A673 (cell line): Measurements from ENCODE around the gene YWHAG. TPM values are rescaled to one million over a fixed set of nuclear protein-coding genes. Genes with fewer than 3 reads are reported as not detected.

Experiments
- BruUV-seq: library from RNA; stranded (reverse); fragments of 400-500 nt; replicated peaks from 2 replicates; lab custom pipeline; 2021; lab: Mats Ljungman, UMichigan
- CTCF ChIA-PET: fragments of 300-600 bp; sonication (Branson Sonifier 250); formaldehyde crosslinking; loops from one replicate; lab custom pipeline; 2022; ENCODE audit warnings: antibody characterized with exemption; lab: Charles Lee
- POLR2A ChIA-PET: fragments of 300-600 bp; sonication (Branson Sonifier 250); formaldehyde crosslinking; loops from one replicate; lab custom pipeline; 2022; ENCODE audit warnings: antibody characterized with exemption; ENCODE audit not compliant: low non-redundant PET; lab: Charles Lee
- DNase-seq: peaks from one replicate; pipeline ENCODE4 v3.0.0-alpha.2; 2015; ENCODE audit warnings: low spot score
- H3K27ac ChIP-seq: fragments of 200-600 bp; sonication (generic); 2 replicates; pipeline ENCODE4 v1.5.1; 2016; ENCODE audit warnings: mixed run types, low read depth, mild to moderate bottlenecking, mixed read lengths, antibody characterized with exemption, low read length; ENCODE audit not compliant: poor library complexity, severe bottlenecking
- H3K27me3 ChIP-seq: fragments of 200-600 bp; sonication (generic); replicated peaks from 2 replicates; pipeline ENCODE4 v1.6.1; 2017; ENCODE audit warnings: mixed run types, low read depth, mild to moderate bottlenecking, mixed read lengths, antibody characterized with exemption, low read length; ENCODE audit not compliant: insufficient read depth, poor library complexity
- H3K36me3 ChIP-seq: fragments of 200-600 bp; sonication (generic); 2 replicates; pipeline ENCODE4 v1.6.1; 2016; ENCODE audit warnings: mixed run types, mild to moderate bottlenecking, mixed read lengths, antibody characterized with exemption, low read length; ENCODE audit not compliant: insufficient read depth, poor library complexity, severe bottlenecking
- H3K4me1 ChIP-seq: fragments of 200-600 bp; sonication (generic); 2 replicates; pipeline ENCODE4 v1.6.1; 2017; ENCODE audit warnings: mixed run types, mild to moderate bottlenecking, mixed read lengths, antibody characterized with exemption, low read length; ENCODE audit not compliant: insufficient read depth, poor library complexity, severe bottlenecking
- H3K4me3 ChIP-seq: fragments of 200-600 bp; sonication (generic); 2 replicates; pipeline ENCODE4 v1.5.1; 2016; ENCODE audit warnings: low read depth, mixed run types, mild to moderate bottlenecking, mixed read lengths, low read length; ENCODE audit not compliant: poor library complexity, severe bottlenecking
- H3K9me3 ChIP-seq: fragments of 200-600 bp; sonication (generic); 2 replicates; pipeline ENCODE4 v1.6.1; 2016; ENCODE audit warnings: mixed run types, low read depth, mild to moderate bottlenecking, mixed read lengths, antibody characterized with exemption, low read length; ENCODE audit not compliant: poor library complexity, severe bottlenecking
- EZH2 ChIP-seq: fragments of 200-600 bp; sonication (generic); IDR thresholded peaks from 2 replicates; pipeline ENCODE4 v1.6.1; 2017; ENCODE audit warnings: borderline replicate concordance, low read depth, mild to moderate bottlenecking, mixed read lengths, antibody characterized with exemption, low read length; ENCODE audit not compliant: poor library complexity, severe bottlenecking
- intact Hi-C: fragments of 100-400 bp; cut with micrococcal nuclease; formaldehyde crosslinking; loops from one replicate; pipeline ENCODE4 v1.10.0; 2022; ENCODE audit not compliant: unreplicated experiment
- total RNA-seq: library from RNA; stranded (reverse); gene quantifications from 2 replicates; pipeline ENCODE4 v1.2.3, GENCODE V29; 2021
- TF ChIP-seq, protein P1 (sequence below): fragments of 300-800, 200-600 bp; sonication (generic); conservative IDR thresholded peaks from 2 replicates; pipeline ENCODE4 v1.5.1; 2017; ENCODE audit warnings: low read depth, mild to moderate bottlenecking, antibody characterized with exemption, low read length, moderate library complexity, mixed read lengths

Gene YWHAG
- total RNA-seq, 1 experiment from 2014 or later, result 249 TPM

GRCh38 chr7:76347710-76348109 is 11.1 kb downstream of the YWHAG start:
- Histone ChIP-seq H3K9me3 (no peaks in the 10 kb centered on the region), H3K27me3 (no peaks in the 10 kb centered on the region), H3K4me3 (no peak overlapping the region), H3K36me3 (peaks cover 78% of the 10 kb centered on the region), H3K4me1 (no peaks in the 10 kb centered on the region), H3K27ac (no peak overlapping the region)
- no TSS peak for BruUV-seq
- ChIA-PET POLR2A (no interaction called here), CTCF (no interaction called here)
- intact Hi-C loops, result no loop called here
- TF ChIP-seq, protein P1, sequence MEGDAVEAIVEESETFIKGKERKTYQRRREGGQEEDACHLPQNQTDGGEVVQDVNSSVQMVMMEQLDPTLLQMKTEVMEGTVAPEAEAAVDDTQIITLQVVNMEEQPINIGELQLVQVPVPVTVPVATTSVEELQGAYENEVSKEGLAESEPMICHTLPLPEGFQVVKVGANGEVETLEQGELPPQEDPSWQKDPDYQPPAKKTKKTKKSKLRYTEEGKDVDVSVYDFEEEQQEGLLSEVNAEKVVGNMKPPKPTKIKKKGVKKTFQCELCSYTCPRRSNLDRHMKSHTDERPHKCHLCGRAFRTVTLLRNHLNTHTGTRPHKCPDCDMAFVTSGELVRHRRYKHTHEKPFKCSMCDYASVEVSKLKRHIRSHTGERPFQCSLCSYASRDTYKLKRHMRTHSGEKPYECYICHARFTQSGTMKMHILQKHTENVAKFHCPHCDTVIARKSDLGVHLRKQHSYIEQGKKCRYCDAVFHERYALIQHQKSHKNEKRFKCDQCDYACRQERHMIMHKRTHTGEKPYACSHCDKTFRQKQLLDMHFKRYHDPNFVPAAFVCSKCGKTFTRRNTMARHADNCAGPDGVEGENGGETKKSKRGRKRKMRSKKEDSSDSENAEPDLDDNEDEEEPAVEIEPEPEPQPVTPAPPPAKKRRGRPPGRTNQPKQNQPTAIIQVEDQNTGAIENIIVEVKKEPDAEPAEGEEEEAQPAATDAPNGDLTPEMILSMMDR, result no peak
- TF ChIP-seq EZH2, result no peak
- DNase-seq, result no peak

GRCh38 chr7:76346778-76347177 is 12.0 kb downstream of the YWHAG start:
- Histone ChIP-seq H3K27me3 (no peaks in the 10 kb centered on the region), H3K4me3 (no peak overlapping the region), H3K36me3 (peaks cover 88% of the 10 kb centered on the region), H3K27ac (peak overlapping the region; percentile 16), H3K4me1 (peaks cover 1% of the 10 kb centered on the region), H3K9me3 (no peaks in the 10 kb centered on the region)
- ChIA-PET POLR2A (no interaction called here), CTCF (no interaction called here)
- TF ChIP-seq, protein P1, result no peak
- TF ChIP-seq EZH2, result no peak
- no peak for DNase-seq
- BruUV-seq, result no TSS peak
- intact Hi-C loops, result no loop called here

GRCh38 chr7:76346097-76346496 is 12.7 kb downstream of the YWHAG start:
- H3K36me3 ChIP-seq, result peaks cover 88% of the 10 kb centered on the region
- intact Hi-C loops, result no loop called here
- H3K27ac ChIP-seq, result no peak overlapping the region
- H3K4me1 ChIP-seq, result peaks cover 8% of the 10 kb centered on the region
- no peak overlapping the region for H3K4me3 ChIP-seq
- CTCF ChIA-PET, result no interaction called here
- no peak for TF ChIP-seq EZH2
- TF ChIP-seq, protein P1, result no peak
- no peak for DNase-seq
- no peaks in the 10 kb centered on the region for H3K9me3 ChIP-seq
- H3K27me3 ChIP-seq, result no peaks in the 10 kb centered on the region
- BruUV-seq, result no TSS peak
- POLR2A ChIA-PET, result no interaction called here
